ENCODE results near the gene CHCHD6.

CHCHD6 gene

GRCh38 chr3:126704494-126705214, 614 bp downstream of the CHCHD6 start:
- no peak for DNase-seq (ENCODE audit: low read depth in 2 of 2, low spot score in 1 of 2)

- DNase-seq (ENCODE audit: low read depth in 2 of 2, low spot score in 1 of 2): no peak
These were observed 2.6 kb downstream of the CHCHD6 start for GRCh38 chr3:126706631-126707030.

DNA sequence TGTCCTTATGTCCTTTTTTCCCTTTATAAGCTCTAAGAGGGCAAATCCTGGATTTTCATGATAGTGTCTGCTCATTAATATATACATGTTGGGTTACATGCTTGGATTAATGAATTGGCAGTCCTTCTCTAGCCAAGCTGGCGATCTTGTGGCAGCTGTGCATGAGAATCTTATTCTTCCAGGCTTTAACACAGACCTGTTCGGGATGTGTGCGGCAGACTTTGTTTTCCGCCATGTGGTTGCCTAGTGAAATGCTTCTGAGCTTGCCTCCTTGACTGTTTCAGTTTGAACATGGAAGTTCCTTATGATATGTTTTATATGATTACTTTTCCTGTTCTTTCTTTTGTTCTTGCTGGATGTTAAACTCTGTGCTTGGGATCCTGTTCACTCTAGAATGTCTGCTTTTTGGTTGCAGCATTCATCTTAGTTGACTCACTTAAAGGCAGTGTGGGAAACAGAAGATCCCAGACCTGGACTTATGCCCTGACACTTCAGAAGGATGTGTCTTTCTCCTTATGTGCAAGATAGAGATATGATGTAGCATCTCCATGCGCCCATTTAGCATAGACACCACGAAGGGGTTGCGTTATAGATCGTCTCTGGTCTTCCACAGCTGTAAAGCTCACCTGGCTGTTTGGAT, 7.2 kb downstream of the CHCHD6 start:
- DNase-seq (ENCODE audit: low read depth in 2 of 2, low spot score in 1 of 2): no peak

DNA sequence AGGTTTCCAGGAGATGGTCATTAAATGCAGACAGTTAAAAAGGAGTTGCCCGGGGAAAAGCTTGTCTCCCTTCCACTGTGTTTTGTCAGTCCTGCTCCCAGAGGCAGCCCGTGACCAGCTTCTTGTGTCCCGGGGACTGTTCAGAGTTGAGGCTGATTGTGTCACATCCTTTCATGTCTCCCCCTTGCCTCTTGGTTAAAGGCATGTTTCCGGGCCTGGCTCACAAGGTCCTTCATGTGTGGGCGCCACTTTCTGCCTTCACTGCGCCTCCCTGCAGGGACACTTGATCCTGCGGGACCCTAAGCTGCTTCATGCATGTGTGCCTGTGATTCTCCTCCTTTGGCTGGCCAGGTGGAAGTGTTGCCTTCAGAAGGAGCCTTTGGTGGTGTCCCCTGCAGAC, 9.2 kb downstream of the CHCHD6 start:
- DNase-seq (ENCODE audit: low read depth in 2 of 2, low spot score in 1 of 2): no peak

DNA sequence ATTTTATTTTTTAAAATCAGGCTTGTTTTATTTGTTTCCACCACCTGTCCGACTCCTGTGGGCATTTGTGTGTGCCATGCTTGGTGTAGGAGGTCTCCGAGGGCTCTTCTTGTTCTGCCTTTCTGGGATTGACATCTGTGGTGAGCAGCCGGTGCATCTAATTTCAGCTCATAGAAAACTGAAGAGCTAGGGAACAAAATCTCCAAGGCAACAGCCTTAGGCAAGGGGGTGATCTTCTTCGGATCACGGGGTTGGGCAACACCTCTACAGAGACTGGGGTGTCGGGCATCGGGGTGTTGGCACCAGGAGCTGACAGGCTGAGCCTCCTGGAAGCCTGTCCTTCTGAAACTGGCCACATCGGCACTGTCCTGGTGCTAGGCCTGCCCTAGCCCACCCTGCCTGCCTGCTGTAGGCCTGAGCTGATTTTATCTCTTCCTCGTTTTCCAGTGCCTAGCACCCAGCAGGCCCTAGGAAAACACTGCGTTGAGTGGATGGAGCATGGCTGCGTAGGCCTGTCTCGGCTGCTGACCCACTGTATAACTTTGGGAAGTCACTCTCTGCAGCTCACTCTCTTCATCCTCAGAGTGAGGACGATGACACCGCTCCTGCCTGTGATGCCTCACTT, 10.3 kb downstream of the CHCHD6 start:
- DNase-seq (ENCODE audit: low read depth in 2 of 2, low spot score in 1 of 2): no peak

DNA sequence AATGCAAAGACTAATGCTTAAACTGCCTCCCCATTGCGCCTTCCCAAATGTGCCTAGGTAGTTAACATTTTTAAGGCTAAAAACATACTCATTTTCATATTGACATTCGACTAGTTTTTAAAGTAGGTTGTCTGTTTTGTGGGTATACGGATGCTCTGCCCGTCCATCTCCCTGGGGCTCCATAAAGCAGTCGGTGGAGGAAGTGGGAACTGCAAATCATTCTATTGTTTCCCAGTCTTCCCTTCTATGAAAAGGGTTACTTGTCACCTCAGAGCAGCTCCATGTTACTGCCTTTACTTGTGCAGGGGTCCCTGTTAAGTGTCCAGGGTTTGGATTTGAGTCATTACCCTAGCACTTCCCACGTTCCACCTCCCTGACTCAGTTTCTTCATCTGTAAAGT, 10.9 kb downstream of the CHCHD6 start:
- DNase-seq (ENCODE audit: low read depth in 2 of 2, low spot score in 1 of 2): no peak

GRCh38 chr3:126715432-126715831, 11.4 kb downstream of the CHCHD6 start:
- DNase-seq (ENCODE audit: low read depth in 2 of 2, low spot score in 1 of 2): no peak

GRCh38 chr3:126716057-126716456, 12.0 kb downstream of the CHCHD6 start:
- no peak for DNase-seq (ENCODE audit: low read depth in 2 of 2, low spot score in 1 of 2)

- no peak for DNase-seq (ENCODE audit: low read depth in 2 of 2, low spot score in 1 of 2)
These were observed 14.8 kb downstream of the CHCHD6 start for GRCh38 chr3:126718561-126719445.

DNA sequence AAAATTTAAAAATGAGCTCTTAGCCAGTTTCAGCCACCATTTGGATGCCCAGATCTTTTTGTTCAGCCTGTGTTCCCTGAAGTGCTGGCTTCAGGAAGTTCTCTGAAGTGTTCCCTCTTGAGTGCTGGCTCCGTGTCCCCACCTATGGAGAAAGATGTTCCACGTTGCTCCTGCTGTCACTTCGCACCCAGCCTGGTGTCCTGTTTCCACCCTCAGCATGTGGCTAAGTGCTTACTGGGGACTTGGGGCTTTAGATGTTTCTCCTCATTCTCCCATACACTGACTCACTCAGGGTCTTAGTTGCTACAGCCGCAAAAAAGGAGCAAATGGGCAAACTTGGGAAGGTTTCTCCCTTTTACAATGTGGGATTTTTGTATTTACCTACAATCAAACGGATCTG, 16.6 kb downstream of the CHCHD6 start:
- DNase-seq (ENCODE audit: low read depth in 2 of 2, low spot score in 1 of 2): no peak

- DNase-seq (ENCODE audit: low read depth in 2 of 2, low spot score in 1 of 2): no peak
These were observed 17.2 kb downstream of the CHCHD6 start for GRCh38 chr3:126721246-126721645.

DNA sequence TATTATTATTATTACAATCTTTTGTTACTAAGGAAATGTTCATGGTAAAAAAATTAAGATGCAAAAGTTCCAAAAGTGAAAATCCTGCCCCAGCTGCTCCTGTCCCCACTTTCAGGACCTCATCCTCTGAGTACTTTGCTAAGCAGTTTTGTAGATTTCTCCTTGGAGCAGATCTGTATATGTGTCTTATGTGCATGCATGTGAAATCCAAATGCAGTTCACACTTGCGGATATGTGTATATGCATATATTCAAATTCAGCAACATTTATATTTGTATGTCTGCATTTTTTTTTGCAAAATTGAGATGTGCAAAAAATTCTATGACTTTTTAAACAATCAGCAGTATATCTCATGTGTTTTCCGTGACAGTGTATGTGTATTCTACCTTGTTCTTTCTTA, 19.2 kb downstream of the CHCHD6 start:
- DNase-seq (ENCODE audit: low read depth in 2 of 2, low spot score in 1 of 2): no peak

GRCh38 chr3:126723801-126724200, 19.8 kb downstream of the CHCHD6 start:
- no peak for DNase-seq (ENCODE audit: low read depth in 2 of 2, low spot score in 1 of 2)

DNA sequence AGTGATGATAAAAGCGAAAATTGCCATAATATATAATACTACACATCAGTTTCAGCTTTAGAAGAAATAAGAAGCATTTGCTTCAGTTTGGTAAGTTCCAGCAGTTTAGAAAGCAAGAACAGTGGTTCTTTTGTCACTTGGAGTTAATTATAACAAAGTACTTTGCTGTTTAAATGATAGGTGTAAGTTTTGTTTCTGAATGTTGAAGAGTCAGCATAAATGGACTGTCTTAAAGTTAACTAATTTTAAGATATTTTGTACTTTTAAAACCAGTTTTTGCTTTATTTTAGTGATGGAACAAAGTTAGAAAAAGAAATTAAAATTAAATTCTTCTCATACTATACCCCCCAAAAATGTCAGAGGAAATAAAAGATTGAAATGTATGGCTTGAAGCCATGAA, 24.6 kb downstream of the CHCHD6 start:
- no peak for DNase-seq (ENCODE audit: low read depth in 2 of 2, low spot score in 1 of 2)

- no peak for DNase-seq (ENCODE audit: low read depth in 2 of 2, low spot score in 1 of 2)
These were observed 26.3 kb downstream of the CHCHD6 start for GRCh38 chr3:126730376-126730775.

DNA sequence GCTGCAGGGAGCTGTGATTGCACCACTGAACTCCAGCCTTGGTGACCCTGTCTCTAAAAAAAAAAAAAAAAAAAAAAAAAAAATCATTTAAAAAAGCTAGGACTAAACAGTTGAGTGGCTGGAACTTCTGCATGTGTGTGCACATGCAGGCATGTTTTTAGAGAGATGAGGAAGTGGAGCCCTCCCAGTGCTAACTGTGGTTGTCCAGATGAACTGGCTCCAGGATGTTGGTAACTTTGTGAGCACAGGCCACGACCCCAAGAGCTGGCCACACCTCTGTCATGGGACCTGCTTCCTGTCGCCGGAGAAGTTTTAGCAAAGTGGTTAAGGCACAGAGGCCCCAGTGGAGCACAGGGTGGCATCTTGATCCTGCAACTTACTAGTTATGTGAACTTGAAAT, 27.0 kb downstream of the CHCHD6 start:
- no peak for DNase-seq (ENCODE audit: low read depth in 2 of 2, low spot score in 1 of 2)

DNA sequence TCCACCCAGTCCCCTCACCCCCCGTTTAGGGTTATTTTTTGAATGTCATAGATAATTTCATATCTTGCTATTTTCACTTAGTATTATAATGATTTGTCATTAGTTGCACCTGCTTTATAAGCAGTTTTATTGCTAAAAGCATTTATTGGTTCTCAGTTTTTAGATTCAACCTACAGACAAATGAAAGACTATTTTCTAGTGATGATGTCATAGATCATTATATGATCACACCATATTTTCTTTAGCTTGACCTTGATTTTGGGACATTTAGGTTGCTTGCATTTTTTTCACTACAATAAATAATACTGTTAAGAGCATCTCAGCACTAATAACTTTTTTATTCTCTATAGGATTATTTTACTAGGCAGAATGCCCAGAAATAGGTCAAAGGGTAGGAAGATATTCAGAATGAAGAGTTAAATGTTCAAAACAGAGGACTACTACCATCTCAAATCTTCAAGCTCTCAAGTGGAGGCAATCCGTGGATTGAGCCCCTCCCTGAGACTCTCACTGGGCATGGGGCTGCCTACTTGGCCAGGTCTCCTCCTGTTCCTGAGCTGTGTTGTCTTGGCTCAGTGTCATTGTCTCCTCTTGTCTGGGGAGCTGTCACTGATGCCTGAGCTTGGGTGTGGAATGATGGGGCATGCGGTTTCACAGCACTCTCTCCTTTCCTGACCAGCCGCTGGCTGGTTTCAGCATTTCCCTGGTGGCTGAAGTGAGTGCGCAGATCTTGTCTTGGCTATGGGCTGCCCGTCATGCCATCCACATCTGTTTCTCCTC, 28.4 kb downstream of the CHCHD6 start:
- DNase-seq (ENCODE audit: low read depth in 2 of 2, low spot score in 1 of 2): no peak

- no peak for DNase-seq (ENCODE audit: low read depth in 2 of 2, low spot score in 1 of 2)
These were observed 29.0 kb downstream of the CHCHD6 start for GRCh38 chr3:126733061-126733430.

GRCh38 chr3:126734106-126734723, 30.2 kb downstream of the CHCHD6 start:
- no peak for DNase-seq (ENCODE audit: low read depth in 2 of 2, low spot score in 1 of 2)

DNA sequence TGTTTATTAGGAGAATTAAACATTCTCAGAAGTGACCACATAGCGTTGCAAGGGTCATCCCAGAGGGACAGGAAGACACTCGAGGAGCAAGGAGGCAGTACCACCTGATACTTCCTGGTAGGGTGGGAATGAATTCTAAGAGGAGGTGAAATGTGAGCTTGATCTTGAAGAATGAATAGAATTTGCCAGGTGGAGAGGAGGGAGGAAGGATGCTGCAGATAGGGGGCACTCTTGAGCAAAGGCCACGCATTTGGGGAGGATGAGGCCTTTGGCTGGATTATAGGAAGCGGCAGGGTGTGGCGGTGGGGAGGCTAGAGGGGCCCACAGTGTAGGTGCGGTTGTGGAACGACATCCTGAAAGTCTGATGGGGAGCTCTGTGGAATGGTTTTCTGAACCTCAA, 33.5 kb downstream of the CHCHD6 start:
- no peak for DNase-seq (ENCODE audit: low read depth in 2 of 2, low spot score in 1 of 2)
